GM23248 (cell line): ENCODE measurements around the gene RPF1.

Experiments
- EZH2 ChIP-seq: fragments of 200-600 bp; sonication (generic); IDR thresholded peaks from 2 replicates; pipeline ENCODE4 v1.6.1; 2018; ENCODE audit warnings: antibody characterized with exemption, mild to moderate bottlenecking; ENCODE audit not compliant: insufficient read depth, poor library complexity, severe bottlenecking
- EZH2phosphoT487 ChIP-seq: fragments of 200-600 bp; sonication (generic); IDR thresholded peaks from 2 replicates; pipeline ENCODE4 v1.6.1; 2018; ENCODE audit warnings: antibody characterized with exemption, moderate library complexity, mild to moderate bottlenecking, low read depth; ENCODE audit not compliant: insufficient read depth

DNA sequence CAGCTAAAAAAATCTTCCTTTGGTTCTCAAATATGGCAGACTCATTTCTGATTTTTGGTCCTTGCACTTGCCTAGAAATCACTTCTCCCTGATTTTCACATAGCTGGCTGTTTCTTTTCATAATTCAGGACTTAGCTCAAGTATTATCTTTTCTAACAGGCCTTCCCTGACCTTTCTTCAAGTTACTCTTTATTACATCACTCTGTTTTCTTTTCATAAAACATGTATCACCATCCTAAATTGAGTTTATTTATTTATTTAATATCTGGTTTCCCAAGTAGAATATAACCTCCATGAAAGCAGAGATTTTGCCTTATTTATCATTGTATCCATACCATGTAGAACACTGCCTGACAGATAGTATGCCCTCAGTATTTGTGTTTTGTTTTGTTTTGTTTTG is 45.5 kb downstream of the RPF1 start:
- TF ChIP-seq EZH2 = no peak
- TF ChIP-seq EZH2phosphoT487 = no peak
